Osteoblast (primary cell): ENCODE measurements around the gene PLAAT4. TPM values are rescaled to one million over a fixed set of nuclear protein-coding genes. Genes with fewer than 3 reads are reported as not detected.
A peak's percentile ranks its signal among the peaks of the same experiment; 100 is the strongest.

Experiments used
- DNase-seq: peaks from one replicate; pipeline ENCODE4 v3.0.0; 2011; ENCODE audit warnings: low spot score, mixed read lengths; ENCODE audit not compliant: insufficient read length; ENCODE audit errors: missing footprints
- H2AFZ ChIP-seq: 2 replicates; pipeline ENCODE4 v1.6.0; 2011; ENCODE audit warnings: mild to moderate bottlenecking, low read length
- H3K27ac ChIP-seq: 2 replicates; pipeline ENCODE4 v1.5.1; 2011; ENCODE audit warnings: mild to moderate bottlenecking, low read depth, low read length, moderate library complexity
- H3K27me3 ChIP-seq: 2 replicates; pipeline ENCODE4 v1.6.0; 2012; ENCODE audit warnings: mild to moderate bottlenecking, control low read depth, inconsistent platforms, low read length, moderate library complexity; ENCODE audit not compliant: insufficient read depth
- H3K36me3 ChIP-seq: 2 replicates; pipeline ENCODE4 v1.5.1; 2011; ENCODE audit warnings: mild to moderate bottlenecking, low read length, control low read depth, moderate library complexity; ENCODE audit not compliant: insufficient read depth
- H3K4me1 ChIP-seq: 2 replicates; pipeline ENCODE4 v1.5.1; 2011; ENCODE audit warnings: mild to moderate bottlenecking, low read length, control low read depth, moderate library complexity; ENCODE audit not compliant: insufficient read depth
- H3K4me2 ChIP-seq: 2 replicates; pipeline ENCODE4 v1.6.0; 2011; ENCODE audit warnings: mild to moderate bottlenecking, low read length; ENCODE audit not compliant: insufficient read depth
- H3K4me3 ChIP-seq: fragments of 200-600 bp; sonication (generic); 3 replicates; pipeline ENCODE4 v1.5.1; 2012; ENCODE audit warnings: mild to moderate bottlenecking, low read length, inconsistent platforms; ENCODE audit not compliant: insufficient read depth
- H3K79me2 ChIP-seq: 2 replicates; pipeline ENCODE4 v1.6.0; 2012; ENCODE audit warnings: mild to moderate bottlenecking, low read length, control low read depth, inconsistent platforms; ENCODE audit not compliant: insufficient read depth
- H3K9me3 ChIP-seq: 2 replicates; pipeline ENCODE4 v1.5.1; 2011; ENCODE audit warnings: low read depth, low read length, control low read depth
- H4K20me1 ChIP-seq: 2 replicates; pipeline ENCODE4 v1.6.0; 2012; ENCODE audit warnings: mild to moderate bottlenecking, low read length, control low read depth; ENCODE audit not compliant: insufficient read depth
- total RNA-seq: library from RNA; depleted of rRNA; stranded (reverse); fragments of >200 nt; gene quantifications from 2 replicates; pipeline ENCODE4 v1.2.3, GENCODE V29; 2012
- TF ChIP-seq, protein P1 (sequence below): IDR thresholded peaks from 2 replicates; pipeline ENCODE4 v1.5.1; 2011; ENCODE audit warnings: mild to moderate bottlenecking, low read depth, low read length, moderate library complexity; ENCODE audit errors: extremely low read depth

Gene PLAAT4
- total RNA-seq, 1 donor = 26.1 TPM

DNA sequence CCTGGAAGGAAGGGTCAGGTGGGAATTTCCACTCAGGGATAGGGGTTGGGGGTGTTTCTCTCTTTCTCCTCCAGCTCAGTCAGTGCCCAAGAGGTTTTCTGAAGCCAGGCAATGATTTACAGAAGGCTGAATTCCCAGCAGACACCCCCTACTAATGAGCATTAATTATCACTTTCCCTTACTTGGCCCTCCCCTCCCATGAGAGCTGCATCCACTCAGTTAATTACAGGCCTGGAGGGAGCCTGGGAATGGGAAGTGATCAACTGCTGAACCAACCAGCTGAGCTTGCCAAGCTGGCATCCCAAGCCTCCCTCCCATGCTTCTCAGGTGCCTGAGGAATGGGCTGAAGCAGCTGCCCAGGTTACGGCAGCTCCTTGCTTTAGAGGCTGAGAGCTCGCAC lies 29.7 kb upstream of the PLAAT4 start:
- Histone ChIP-seq H3K27ac (no peak overlapping the region), H2AFZ (no peak overlapping the region), H3K27me3 (peaks cover 6% of the 10 kb centered on the region), H3K4me1 (peaks cover 12% of the 10 kb centered on the region), H4K20me1 (no peaks in the 10 kb centered on the region), H3K36me3 (no peaks in the 10 kb centered on the region), H3K79me2 (no peaks in the 10 kb centered on the region), H3K4me2 (no peak overlapping the region), H3K9me3 (no peaks in the 10 kb centered on the region), H3K4me3 (no peak overlapping the region)
- DNase-seq = no peak
- TF ChIP-seq, protein P1, sequence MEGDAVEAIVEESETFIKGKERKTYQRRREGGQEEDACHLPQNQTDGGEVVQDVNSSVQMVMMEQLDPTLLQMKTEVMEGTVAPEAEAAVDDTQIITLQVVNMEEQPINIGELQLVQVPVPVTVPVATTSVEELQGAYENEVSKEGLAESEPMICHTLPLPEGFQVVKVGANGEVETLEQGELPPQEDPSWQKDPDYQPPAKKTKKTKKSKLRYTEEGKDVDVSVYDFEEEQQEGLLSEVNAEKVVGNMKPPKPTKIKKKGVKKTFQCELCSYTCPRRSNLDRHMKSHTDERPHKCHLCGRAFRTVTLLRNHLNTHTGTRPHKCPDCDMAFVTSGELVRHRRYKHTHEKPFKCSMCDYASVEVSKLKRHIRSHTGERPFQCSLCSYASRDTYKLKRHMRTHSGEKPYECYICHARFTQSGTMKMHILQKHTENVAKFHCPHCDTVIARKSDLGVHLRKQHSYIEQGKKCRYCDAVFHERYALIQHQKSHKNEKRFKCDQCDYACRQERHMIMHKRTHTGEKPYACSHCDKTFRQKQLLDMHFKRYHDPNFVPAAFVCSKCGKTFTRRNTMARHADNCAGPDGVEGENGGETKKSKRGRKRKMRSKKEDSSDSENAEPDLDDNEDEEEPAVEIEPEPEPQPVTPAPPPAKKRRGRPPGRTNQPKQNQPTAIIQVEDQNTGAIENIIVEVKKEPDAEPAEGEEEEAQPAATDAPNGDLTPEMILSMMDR = no peak

DNA sequence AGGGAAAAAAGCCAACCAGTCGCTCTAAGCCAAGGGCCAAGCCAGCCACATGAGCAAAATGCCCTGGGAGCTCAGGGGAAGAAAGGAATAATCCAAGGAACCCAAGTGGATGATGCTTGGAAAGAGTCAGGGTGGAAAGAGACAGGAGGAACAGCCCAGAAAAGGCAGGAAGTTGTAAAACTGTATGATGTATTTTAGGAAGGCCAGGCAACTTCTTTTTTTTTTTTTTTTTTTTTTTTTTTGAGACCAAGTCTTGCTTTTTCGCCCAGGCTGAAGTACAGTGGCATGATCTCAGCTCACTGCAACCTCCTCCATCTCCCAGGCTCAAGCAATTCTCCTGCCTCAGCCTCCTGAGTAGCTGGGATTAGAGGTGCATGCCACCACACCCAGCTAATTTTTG lies 29.1 kb upstream of the PLAAT4 start:
- no peak overlapping the region for H3K4me2 ChIP-seq
- TF ChIP-seq, protein P1 = no peak
- H3K4me1 ChIP-seq = peaks cover 12% of the 10 kb centered on the region
- H3K27ac ChIP-seq = no peak overlapping the region
- H3K27me3 ChIP-seq = peaks cover 6% of the 10 kb centered on the region
- H4K20me1 ChIP-seq = no peaks in the 10 kb centered on the region
- no peak for DNase-seq
- no peaks in the 10 kb centered on the region for H3K9me3 ChIP-seq
- H3K36me3 ChIP-seq = no peaks in the 10 kb centered on the region
- no peak overlapping the region for H2AFZ ChIP-seq
- H3K4me3 ChIP-seq = no peak overlapping the region
- H3K79me2 ChIP-seq = no peaks in the 10 kb centered on the region

DNA sequence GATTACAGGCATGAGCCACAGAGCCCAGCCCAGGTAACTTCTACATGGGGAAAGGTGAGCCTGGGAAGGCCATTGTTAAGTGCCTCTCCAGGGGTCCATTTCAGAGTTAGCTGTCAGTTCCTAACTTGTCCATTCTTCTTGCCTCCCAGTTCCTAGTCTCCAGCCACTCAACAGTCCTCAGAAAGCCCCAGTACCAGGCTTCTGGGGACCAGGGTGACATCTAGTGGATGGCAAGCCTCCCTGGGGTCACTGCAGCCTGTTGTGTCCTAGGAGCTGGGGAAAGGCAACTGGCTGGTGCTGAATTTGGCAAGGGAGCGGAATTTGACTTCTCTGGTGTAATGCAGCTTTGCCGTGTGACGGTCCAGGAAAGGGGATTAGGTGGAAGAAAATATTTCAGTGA lies 28.6 kb upstream of the PLAAT4 start:
- peaks cover 6% of the 10 kb centered on the region for H3K27me3 ChIP-seq
- no peaks in the 10 kb centered on the region for H3K79me2 ChIP-seq
- no peak overlapping the region for H3K4me2 ChIP-seq
- no peak for DNase-seq
- no peak overlapping the region for H3K4me3 ChIP-seq
- no peaks in the 10 kb centered on the region for H4K20me1 ChIP-seq
- no peaks in the 10 kb centered on the region for H3K36me3 ChIP-seq
- TF ChIP-seq, protein P1 = peak; percentile 28
- peaks cover 12% of the 10 kb centered on the region for H3K4me1 ChIP-seq
- H3K9me3 ChIP-seq = no peaks in the 10 kb centered on the region
- H3K27ac ChIP-seq = no peak overlapping the region
- H2AFZ ChIP-seq = no peak overlapping the region

DNA sequence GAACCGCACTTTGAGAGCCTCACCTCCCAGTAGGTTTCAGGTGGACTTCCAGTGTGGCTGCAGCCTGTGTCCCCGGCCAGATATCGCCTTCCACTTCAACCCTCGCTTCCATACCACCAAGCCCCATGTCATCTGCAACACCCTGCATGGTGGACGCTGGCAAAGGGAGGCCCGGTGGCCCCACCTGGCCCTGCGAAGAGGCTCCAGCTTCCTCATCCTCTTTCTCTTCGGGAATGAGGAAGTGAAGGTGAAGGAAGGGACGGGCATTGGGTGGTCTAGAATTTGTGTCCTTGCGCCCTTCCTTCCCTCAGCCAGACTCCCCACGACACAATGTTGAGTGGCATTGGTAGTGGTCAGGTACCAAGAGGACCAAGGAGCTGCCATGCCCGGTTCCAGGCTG lies 27.9 kb upstream of the PLAAT4 start:
- Histone ChIP-seq H3K4me3 (no peak overlapping the region), H3K9me3 (no peaks in the 10 kb centered on the region), H3K27me3 (peaks cover 6% of the 10 kb centered on the region), H3K36me3 (no peaks in the 10 kb centered on the region), H3K27ac (no peak overlapping the region), H3K4me1 (peaks cover 12% of the 10 kb centered on the region), H4K20me1 (no peaks in the 10 kb centered on the region), H3K79me2 (no peaks in the 10 kb centered on the region), H3K4me2 (no peak overlapping the region), H2AFZ (no peak overlapping the region)
- no peak for DNase-seq
- TF ChIP-seq, protein P1 = no peak
